ENCODE measurements around the gene OR2A12. TPM values are rescaled to one million over a fixed set of nuclear protein-coding genes. Genes with fewer than 3 reads are reported as not detected.

The OR2A12 gene
- total RNA-seq, 6 experiments from 2014 or later = not detected

GRCh38 chr7:144133307-144133706, 47.2 kb downstream of the OR2A12 start:
- no peak for TF ChIP-seq CTCF (IDR thresholded peaks at IDR 0.05)
- TF ChIP-seq POLR2A (IDR thresholded peaks at IDR 0.05) = no peak
- no peaks in the 10 kb centered on the region for H3K36me3 ChIP-seq
- ATAC-seq (peak; percentile 18 to 77 (median 60)), DNase-seq (no peak)
- H3K4me1 ChIP-seq = peaks cover 0 to 5% (median 0%) of the 10 kb centered on the region in 4 donors
- no peaks in the 10 kb centered on the region for H3K27me3 ChIP-seq
- H3K4me3 ChIP-seq = no peak overlapping the region
- 46% methylated on average over 6 of the region's 6 CpGs for WGBS (ENCODE audit: insufficient coverage, low coverage, low lambda C conversion rate, missing lambda C conversion rate)
- no peak overlapping the region for H3K27ac ChIP-seq
- intact Hi-C loops (cut with DNase I) = no loop called here
- no peaks in the 10 kb centered on the region for H3K9me3 ChIP-seq

- Histone ChIP-seq H3K36me3 (no peaks in the 10 kb centered on the region), H3K27ac (no peak overlapping the region), H3K4me3 (no peak overlapping the region), H3K27me3 (no peaks in the 10 kb centered on the region), H3K9me3 (no peaks in the 10 kb centered on the region), H3K4me1 (peaks cover 0 to 5% (median 0%) of the 10 kb centered on the region in 4 donors)
- ATAC-seq (no peak), DNase-seq (no peak)
- intact Hi-C loops (cut with DNase I) = no loop called here
- no peak for TF ChIP-seq POLR2A (IDR thresholded peaks at IDR 0.05)
- WGBS (ENCODE audit: insufficient coverage, low coverage, low lambda C conversion rate, missing lambda C conversion rate) = 89% methylated on average over 1 of the region's 1 CpG
Measured at GRCh38 chr7:144134116-144134515, 48.0 kb downstream of the OR2A12 start.

GRCh38 chr7:144137501-144137900, 51.4 kb downstream of the OR2A12 start:
- TF ChIP-seq CTCF (IDR thresholded peaks at IDR 0.05) (no peak), POLR2A (IDR thresholded peaks at IDR 0.05) (no peak)
- no peaks in the 10 kb centered on the region for H3K27me3 ChIP-seq
- peak in 2 of 4 donors; percentile 42 to 58 for ATAC-seq
- H3K4me3 ChIP-seq = no peak overlapping the region
- H3K9me3 ChIP-seq = no peaks in the 10 kb centered on the region
- peaks cover 0 to 5% (median 0%) of the 10 kb centered on the region in 4 donors for H3K4me1 ChIP-seq
- intact Hi-C loops (cut with DNase I) = no loop called here
- 30% methylated on average over 1 of the region's 1 CpG for WGBS (ENCODE audit: insufficient coverage, low coverage, low lambda C conversion rate, missing lambda C conversion rate)
- H3K36me3 ChIP-seq = no peaks in the 10 kb centered on the region
- H3K27ac ChIP-seq = no peak overlapping the region
- DNase-seq = no peak

GRCh38 chr7:144142187-144142586, 56.1 kb downstream of the OR2A12 start:
- no peak overlapping the region for H3K4me3 ChIP-seq
- no peak overlapping the region for H3K27ac ChIP-seq
- no peaks in the 10 kb centered on the region for H3K9me3 ChIP-seq
- DNase-seq (no peak), ATAC-seq (peak in 1 of 4 donors; percentile 38)
- 67% methylated on average over 2 of the region's 3 CpGs for whole genome bisulfite sequencing (ENCODE audit: insufficient coverage, low coverage, low lambda C conversion rate, missing lambda C conversion rate)
- TF ChIP-seq POLR2A (IDR thresholded peaks at IDR 0.05) = no peak
- no peak for TF ChIP-seq CTCF (IDR thresholded peaks at IDR 0.05)
- intact Hi-C loops (cut with DNase I) = no loop called here
- H3K36me3 ChIP-seq = no peaks in the 10 kb centered on the region
- no peaks in the 10 kb centered on the region for H3K27me3 ChIP-seq
- peaks cover 0 to 3% (median 0%) of the 10 kb centered on the region in 4 donors for H3K4me1 ChIP-seq

- DNase-seq = no peak
- H3K27ac ChIP-seq = no peak overlapping the region
- peaks cover 0 to 3% (median 0%) of the 10 kb centered on the region in 4 donors for H3K4me1 ChIP-seq
- ATAC-seq = peak; percentile 34 to 96 (median 92)
- 14% methylated on average over 3 of the region's 3 CpGs for WGBS (ENCODE audit: insufficient coverage, low coverage, low lambda C conversion rate, missing lambda C conversion rate)
- TF ChIP-seq POLR2A (IDR thresholded peaks at IDR 0.05) (no peak), CTCF (IDR thresholded peaks at IDR 0.05) (no peak)
- H3K36me3 ChIP-seq = no peaks in the 10 kb centered on the region
- H3K9me3 ChIP-seq = peaks cover 0 to 9% (median 0%) of the 10 kb centered on the region in 4 donors
- no peaks in the 10 kb centered on the region for H3K27me3 ChIP-seq
- H3K4me3 ChIP-seq = no peak overlapping the region
- intact Hi-C loops (cut with DNase I) = no loop called here
Measured at GRCh38 chr7:144144426-144144825, 58.3 kb downstream of the OR2A12 start.
